ENCODE measurements around the gene INTS7.

Gene INTS7, protein sequence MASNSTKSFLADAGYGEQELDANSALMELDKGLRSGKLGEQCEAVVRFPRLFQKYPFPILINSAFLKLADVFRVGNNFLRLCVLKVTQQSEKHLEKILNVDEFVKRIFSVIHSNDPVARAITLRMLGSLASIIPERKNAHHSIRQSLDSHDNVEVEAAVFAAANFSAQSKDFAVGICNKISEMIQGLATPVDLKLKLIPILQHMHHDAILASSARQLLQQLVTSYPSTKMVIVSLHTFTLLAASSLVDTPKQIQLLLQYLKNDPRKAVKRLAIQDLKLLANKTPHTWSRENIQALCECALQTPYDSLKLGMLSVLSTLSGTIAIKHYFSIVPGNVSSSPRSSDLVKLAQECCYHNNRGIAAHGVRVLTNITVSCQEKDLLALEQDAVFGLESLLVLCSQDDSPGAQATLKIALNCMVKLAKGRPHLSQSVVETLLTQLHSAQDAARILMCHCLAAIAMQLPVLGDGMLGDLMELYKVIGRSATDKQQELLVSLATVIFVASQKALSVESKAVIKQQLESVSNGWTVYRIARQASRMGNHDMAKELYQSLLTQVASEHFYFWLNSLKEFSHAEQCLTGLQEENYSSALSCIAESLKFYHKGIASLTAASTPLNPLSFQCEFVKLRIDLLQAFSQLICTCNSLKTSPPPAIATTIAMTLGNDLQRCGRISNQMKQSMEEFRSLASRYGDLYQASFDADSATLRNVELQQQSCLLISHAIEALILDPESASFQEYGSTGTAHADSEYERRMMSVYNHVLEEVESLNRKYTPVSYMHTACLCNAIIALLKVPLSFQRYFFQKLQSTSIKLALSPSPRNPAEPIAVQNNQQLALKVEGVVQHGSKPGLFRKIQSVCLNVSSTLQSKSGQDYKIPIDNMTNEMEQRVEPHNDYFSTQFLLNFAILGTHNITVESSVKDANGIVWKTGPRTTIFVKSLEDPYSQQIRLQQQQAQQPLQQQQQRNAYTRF

DNA sequence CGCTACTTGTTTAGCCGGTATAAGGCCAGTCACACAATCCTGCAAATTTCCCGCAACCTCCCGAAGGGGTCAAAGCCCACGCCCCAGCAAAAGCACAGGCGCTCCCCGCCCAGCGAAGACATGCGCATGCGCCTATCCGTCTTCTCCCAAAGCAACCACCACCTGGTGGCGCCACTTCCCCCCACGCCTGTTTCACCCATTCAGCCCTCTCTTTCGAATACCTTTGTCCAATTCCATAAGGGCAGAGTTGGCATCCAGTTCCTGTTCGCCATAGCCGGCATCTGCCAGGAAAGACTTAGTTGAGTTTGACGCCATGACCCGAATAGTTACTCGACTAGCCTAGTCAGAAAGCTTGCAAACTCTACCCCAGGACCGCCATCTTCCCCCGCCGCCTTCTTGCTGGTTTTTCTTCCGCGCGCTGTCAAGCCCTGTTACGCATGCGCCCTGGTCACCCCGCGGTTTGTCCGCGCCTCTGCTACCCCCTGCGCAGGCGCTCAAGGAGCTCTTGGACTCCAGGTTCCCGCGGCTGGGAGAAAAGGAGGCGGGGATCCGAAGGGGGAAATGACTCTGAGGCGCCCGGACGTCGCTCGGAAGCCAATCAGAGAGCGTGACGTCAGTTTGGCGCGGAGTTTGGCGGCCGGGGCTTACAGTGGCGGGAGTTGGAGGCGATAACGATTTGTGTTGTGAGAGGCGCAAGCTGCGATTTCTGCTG lies at the start of gene INTS7, which contains the start of gene DTL:
Gene INTS7 (minus strand): TSS at position 435 of the 712 bp plus-strand sequence. CDS start 120 bp downstream, at position 315.
Gene DTL (plus strand): TSS at position 626 of the 712 bp plus-strand sequence. CDS start 143 bp downstream, outside the sequence.
- peak; percentile 98 for DNase-seq

DNA sequence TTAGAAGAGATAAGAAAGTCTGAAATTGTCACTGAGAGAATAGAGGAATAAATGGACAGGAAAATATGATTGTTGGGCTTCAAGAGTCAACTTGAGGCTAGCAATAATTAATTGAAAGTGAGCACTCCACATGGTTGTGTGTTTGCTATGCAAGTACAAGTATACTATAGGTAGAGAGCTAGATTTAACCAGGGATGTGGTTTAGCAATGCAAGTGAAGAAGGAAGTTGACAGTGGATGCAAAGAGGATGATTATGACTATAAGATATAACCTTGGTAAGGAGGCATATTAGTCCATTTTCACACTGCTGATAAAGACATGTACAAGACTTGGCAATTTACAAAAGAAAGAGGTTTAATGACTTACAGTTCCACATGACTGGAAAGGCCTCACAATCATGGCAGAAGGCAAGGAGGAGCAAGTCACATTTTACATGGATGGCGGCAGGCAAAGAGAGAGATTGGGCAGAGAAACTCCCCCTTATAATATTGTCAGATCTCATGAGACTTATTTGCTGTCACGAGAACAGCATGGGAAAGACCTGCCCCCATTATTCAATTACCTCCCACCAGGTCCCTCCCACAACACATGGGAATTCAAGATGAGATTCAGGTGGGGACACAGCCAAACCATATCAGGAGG lies 47.5 kb upstream of the INTS7 start:
- DNase-seq, result no peak

DNA sequence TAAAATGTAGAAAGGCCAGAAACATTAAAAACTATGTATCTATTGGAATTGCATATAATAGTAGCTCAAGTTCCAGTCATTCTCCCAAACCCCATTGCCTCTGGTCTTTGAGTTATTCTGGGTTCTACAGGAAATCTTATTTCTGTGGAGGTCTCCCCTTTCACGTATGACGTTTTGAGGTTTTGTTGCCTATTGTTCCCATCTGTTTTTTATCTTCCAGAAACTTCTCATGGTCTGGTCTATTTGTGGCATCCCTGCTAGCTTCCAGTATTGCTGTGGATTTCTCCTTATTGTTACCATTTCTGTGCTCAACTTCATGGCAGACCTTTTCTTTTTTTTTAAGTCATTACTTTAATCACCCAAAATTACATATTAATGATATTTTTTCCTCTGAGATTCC lies 43.5 kb upstream of the INTS7 start:
- no peak for DNase-seq

DNA sequence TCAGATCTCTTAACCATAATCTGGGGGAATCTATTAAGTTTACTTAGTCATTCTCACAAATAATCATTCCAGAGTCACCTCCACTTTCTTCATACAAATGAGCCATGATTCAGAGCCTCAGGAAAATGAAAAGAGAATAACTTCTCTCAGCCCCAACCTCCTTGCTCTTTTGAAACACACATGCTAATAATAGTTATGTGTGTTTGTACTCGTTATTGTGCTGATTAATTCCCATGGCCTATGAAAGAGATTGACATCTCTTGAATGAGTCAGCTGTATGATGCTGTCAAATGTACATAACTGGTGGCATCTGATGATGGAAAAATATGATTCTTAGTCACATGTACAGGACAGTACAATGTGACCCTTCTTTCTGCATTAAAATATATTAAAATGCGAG lies 41.7 kb upstream of the INTS7 start:
- DNase-seq, result no peak

DNA sequence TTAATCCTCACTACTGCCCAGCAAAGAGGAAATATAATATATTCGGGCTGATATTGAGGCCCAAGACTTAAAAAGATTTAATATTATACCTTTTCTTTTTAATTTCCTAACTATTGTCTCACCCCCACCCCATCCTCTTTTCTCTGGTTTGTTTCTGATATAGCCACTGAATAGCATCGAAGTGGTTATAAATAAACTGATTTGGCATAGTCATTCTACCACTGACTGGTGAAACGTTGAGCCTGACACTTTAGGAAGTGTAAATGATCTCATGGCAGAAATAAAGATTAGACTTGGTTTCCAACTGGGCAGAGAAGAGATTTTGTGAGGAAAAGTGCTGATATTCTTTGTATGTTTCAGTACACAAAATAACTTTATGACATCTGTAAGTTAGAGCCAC lies 39.5 kb upstream of the INTS7 start:
- no peak for DNase-seq

DNA sequence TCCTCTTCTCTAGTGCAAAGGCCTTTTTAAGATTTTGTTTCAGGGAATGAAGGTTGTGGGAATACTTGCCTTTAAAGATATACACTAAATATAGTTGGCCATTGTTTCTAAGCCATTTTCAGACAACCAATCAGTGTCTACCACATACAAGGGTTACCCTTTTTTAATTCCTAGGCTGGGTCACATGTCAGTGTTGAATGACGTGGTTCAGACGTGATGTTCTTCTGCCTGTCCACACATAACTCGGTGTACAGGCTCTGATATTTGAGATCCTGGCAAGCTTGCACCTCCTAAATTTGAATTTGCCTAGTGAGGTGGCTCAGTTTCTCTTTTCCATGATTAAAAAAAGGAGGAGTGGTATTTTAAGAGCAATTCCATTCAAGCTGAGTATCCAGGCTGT lies 39.0 kb upstream of the INTS7 start:
- DNase-seq, result no peak

DNA sequence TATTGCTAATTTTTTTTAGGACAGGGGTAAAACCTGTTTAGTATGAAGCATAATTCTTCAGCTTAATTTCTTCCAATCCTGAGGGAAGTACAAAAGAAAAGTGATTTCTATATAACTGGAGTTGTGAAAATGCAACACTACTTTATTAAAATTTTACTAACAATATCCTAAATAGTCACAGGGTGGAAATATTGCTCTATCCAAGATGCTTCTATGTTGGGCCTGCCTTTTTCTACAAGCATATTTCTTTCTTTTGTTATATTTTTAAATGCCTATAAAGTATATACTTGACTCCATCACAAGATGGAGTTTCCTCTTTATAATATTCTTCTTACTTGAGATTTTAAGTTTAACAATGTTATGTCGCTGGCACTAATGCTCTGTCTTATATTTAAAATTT lies 38.1 kb upstream of the INTS7 start:
- DNase-seq, result no peak

DNA sequence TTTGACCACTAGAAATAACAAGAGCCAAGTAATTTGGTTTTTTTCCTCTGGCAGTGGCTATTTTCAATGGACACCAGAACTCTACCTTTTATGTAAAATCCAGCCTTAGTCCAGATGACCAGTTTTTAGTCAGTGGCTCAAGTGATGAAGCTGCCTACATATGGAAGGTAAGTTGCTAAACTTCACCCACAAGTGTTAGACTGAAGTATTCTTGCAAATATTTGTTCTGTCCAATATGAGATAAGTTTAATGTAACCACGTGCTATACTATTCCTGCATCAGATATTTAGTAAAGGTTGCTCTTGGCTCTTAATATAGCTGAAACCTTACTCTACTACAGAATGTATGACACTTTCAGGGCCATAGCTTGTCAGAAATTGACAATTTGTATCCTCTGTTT lies 36.7 kb upstream of the INTS7 start:
- no peak for DNase-seq

DNA sequence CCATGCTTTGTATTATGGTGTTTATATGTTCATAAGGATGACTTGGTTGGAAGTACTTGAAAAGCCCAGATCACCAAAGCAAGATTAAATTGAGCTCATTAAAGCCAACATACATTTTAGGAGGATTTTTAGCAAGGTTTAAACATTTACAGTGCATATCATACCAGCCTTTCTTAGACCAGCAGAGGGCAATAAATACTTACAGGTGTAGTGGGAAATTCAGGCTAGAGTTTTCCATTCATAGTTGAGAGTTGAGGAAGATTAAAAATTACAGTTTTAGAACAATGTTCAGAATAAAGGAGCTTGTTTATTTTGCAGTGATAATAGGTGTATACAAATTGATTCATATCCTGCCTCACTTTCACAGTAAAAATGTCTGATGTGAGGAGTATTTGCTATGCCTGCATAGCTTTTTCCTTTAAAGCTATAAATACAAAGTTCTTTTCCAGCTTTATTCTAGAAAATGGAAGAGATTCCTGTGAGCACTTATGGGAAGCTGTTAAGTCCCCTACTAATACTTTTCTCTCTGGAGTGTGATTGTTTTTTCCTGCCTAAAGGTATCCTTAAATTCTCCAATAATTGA lies 35.5 kb upstream of the INTS7 start:
- no peak for DNase-seq

DNA sequence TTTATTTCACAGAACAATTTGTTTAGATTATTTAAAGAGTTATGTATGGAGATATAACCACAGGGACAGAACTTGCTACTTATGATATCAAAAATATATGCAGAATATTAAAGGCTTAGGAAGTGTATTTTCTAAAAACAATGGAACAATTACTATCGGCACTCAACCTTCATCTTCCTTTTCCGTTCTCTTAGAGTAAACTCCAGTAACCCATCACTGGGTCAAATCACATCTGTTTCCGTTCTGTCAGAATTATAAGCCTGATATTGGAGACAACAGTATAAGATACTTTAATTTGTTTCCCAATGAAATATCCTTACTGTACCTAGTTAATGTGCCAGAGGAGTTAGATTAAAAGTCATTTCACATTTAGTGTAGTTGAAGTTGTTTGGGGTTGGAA lies 32.4 kb upstream of the INTS7 start:
- DNase-seq, result no peak

DNA sequence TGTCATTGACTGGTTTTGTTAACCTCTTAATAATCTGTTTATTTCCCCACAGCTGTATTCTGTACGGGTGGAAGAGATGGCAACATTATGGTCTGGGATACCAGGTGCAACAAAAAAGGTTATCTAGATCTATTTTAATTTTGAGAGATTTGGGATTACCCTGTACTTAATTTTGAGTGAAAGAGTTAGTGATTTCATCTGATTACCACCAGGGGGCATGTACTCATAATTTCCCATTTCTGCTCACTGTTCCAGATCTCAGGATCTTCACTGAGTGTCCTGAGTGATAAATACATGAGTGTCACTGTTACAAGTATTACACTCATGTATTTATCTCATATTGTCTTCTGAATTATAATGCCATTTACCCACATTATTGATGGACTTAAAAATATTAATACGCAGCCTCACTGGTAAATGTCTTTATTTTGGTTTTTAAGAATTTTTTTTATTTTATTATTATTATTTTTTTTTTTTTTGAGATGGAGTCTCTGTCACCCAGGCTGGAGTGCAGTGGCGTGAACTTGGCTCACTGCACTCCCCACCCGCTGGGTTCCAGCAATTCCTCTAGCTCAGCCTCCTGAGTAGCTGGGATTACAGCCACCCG lies 27.6 kb upstream of the INTS7 start:
- DNase-seq, result peak; percentile 9

DNA sequence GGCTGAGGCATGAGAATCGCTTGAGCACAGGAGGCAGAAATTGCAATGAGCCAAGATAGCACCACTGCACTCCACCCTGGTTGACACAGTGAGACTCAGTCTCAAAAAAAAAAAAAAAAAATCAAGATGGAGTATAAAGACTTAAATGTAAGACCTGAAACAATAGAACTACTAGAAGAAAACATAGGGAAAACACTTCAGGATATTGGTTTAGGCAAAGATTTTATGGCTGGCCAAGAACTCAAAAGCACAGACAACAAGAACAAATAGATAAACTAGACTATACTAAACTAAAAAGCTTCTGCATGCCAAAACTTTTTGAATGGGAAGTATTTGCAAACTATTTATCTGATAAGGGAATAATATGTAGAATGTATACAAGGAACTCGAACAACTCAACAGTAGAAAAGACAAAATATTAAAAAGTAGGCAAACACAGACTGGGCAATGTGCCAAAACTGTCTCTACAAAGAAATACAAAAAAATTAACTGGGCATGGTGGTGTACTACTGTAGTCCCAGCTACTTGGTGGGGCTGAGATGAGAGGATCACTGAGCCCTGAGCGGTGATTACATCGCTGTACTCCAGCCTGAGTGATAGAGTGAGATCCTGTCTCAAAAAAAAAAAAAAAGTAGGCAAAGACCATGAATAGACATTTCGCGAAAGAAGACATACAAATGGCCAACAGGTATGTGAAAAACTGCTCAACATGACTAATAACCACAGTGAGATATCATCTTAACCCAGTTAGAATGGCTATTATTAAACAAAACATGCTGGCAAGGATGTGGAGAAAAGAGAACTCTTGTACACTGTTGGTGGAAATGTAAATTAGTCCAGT lies 25.5 kb upstream of the INTS7 start:
- DNase-seq, result no peak

DNA sequence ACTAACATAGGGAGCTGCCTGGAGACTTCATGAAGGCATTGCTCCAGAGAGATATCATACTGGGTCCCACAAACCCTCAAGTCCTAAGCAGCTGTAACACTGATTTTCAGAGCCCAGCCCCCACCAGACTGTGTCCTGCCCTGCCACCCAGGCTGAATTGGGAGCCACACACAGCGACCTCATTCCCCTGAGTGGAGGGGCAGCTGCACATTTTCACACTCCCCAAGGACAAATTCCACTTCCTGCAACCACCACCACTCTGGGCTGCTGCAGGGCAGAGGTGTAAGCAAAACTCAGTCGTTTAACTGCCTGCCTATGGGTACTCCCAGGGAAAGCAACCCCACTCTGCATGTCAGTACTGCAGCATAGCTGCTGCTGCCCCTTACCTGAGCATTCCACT lies 20.0 kb upstream of the INTS7 start:
- no peak for DNase-seq

DNA sequence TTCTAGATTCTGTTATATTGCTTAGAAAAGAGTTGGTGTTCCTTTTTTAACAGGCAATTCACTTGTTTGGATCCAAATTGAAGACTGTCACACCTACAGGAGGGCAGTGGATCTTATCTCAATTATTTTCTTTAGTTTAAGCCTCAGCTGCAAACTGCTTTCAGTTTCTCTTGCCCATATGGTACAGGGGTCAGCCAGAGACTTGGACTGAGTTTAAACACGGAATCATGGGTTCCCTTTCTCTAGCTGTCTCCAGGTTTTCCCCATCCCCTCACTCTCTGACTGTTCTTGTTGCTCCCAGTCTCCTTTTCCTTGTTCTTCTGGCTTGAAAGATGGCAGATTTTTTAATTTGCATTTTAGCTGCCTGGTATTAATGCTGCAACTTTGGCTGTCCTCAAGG lies 18.6 kb upstream of the INTS7 start:
- DNase-seq, result no peak

DNA sequence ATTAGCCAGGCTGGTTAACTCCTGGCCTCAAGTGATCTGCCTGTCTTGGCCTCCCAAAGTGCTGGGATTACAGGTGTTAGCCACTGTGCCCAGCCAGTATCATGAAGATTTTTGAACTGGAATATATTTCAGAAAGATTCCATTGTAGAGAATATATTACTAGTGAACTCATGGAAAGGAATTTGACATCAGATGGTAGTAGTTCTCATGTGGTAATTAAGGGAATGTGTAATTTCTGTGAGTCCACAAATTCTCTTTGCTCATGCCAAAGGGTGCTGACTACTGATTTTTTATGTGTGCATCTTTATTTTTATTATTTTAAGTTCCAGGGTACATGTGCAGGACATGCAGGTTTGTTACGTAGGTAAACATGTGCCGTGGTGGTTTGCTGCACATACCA lies 10.6 kb upstream of the INTS7 start:
- no peak for DNase-seq

DNA sequence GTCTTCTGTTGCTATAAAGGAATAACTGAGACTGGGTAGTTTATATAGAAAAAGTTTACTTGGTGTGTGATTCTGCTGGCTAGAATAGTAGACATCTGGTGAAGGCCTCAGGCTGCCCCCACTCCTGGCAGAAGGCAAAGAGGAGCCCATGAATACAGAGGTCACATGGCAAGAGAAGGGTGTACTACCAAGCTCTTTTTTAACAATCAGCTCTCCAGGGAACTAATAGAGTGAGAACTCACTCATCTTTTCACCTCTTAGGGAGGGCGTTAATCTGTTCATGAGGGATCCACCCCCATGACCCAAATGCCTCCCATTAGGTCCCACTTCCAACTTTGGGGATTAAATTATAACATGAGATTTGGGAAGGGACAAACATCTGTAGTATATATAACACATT lies 9.5 kb upstream of the INTS7 start:
- DNase-seq, result no peak

DNA sequence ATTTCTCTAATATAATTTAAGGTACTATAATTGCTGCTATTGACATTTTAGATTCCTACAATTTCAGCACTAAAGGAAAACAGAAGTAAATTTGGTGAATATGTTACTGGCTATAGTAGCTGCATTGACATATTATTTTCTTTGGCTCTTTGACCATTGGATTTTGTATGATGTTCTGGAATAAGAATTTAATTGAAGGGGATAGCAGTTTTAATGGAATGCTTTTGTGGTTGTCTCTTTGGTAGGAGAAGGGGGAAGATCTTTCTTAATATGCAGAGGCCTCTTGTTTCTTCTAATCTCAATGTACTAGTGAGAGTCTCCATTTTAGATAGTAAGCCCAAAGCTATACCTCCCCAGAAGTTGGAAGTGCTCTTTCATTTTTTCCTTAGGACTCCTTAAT lies 7.1 kb upstream of the INTS7 start:
- DNase-seq, result no peak

DNA sequence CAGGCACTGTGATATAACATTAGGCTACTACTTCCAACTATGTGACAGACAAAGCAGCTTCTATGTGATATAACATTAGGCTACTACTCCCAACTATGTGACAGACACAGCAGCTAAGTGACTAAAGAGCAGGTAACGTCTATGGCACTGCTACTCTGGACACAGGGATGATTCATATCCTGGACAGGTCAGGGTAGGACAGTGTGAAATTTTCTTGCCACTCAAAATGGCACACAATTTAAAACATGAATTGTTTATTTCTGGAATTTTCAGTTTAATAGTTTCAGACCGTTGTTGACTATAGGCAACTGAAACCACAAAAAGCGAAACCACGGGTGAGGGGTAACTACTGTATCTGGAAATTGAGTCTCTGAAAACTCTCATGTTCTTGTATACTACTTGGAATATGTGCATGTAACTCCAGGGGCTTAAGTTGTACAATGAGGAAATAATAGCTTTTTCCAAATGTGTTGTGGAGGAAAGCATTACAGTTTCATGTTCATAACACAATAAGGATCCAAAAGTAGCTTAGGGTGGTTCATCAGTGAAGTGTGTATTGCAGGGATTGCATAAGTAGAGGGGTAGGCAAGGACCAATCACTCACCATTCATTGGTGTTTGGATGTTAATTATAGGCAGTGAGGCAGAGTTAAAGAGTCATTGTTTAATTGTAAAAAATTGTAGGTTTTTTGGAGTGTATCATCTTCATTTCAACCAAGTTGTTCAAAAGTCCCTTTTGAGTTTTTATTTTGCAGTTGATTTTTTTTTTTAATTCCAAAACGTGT lies 5.5 kb upstream of the INTS7 start:
- DNase-seq, result no peak

DNA sequence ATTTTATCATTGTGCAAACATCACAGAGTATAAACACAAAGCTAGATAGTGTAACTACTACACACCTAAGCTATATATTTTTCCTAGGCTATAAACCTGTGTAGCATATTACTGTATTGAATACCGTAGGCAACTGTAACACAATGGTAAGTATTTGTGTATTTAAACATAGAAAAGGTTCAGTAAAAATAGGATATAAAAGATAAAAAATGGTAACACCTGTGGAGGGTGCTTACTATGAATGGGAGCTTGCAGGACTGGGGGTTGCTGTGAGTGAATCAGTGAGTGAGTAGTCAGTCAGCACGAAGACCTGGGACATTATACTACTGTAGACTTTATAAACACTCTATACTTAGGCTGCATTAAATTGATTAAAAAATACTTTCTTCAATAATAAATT lies 4.3 kb upstream of the INTS7 start:
- DNase-seq, result no peak

DNA sequence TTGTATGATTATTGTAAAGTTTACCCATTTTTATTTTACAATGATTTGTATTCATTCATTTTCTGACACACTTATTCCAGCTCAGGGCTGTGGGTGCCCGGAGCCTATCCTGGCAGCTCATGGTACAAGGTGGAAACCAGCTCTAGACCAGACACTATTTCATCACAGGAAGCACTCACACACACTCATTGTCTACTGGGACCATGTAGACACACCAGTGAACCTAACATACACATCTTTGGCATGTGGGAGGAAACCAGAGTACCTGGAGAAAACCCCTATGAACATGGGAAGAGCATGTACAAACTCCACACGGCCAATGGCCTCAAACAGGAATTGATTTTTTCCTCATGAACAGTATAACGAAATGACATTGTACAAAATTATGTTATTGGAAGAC lies 2.5 kb upstream of the INTS7 start:
- no peak for DNase-seq

All from SHP77 treated with DMSO at 0.1 percent for 48 hours (cell line).